ENCODE results near the gene BRD3.
A peak's percentile ranks its signal among the peaks of the same experiment; 100 is the strongest.

BRD3 gene

DNA sequence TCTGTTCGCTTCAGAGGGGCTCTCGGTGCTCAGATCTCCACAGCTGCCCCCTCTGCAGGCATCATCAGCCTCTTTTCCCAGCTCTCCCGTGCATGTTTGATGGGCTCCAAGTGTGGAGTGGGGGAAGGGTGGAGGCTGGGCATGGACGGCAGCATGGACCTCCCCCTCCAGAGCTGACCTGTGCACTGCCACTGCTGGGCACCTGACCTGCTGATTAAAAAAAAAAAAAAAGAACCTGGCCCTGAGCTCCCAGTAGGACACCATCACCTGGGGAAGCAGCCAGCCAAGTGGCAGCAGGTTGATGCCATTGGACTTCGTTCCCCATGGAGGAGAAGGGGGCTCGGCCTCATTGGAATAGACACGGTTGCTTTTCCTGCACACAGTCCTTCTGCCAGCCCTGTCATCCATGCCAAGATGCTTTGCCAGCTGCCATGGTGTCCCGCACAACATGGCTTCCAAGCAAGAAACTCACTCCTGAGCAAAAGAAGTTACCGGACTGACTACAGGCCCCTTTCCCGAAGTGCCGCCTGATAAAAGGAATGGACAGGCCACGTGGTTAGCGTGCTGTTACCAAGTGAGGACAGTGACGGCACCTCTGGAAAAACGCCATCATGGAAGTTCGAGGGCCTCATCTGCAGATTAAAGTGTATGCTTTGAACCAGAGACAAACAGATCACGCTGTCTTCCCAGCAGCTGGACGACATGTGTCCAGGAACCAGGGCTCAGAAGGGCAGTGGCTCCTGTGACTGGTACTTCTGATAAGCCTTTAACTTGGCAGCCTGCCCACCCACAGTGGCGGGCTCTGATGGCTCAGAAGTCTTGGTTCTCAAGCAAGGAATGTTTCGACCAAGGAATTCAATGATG is 57.3 kb downstream of the BRD3 start:
- DNase-seq = no peak

DNA sequence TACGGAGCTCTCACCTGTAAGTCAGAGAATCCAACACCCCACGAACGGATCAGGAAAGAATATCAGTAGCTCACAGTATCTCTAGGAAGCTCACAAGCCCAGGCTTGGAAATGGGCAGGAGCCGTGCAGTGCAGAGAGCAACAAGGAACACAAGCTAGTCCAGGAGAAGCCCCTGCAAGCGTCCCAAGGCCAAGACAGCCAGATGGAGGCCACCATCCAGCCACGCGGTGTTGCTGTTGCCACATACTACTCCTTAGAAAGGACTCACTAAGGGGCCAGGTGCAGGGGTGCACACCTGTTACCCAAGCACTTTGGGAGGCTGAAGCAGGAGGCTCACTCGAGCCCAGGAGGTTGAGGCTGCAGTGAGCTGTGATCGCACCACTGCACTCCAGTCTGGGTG is 60.3 kb downstream of the BRD3 start:
- no peak for DNase-seq

- DNase-seq = no peak
Measured at GRCh38 chr9:134007150-134007549, 60.7 kb downstream of the BRD3 start.

GRCh38 chr9:134005381-134005780 is 62.4 kb downstream of the BRD3 start:
- no peak for DNase-seq

- DNase-seq = no peak
Measured at GRCh38 chr9:134004881-134005280, 62.9 kb downstream of the BRD3 start.

DNA sequence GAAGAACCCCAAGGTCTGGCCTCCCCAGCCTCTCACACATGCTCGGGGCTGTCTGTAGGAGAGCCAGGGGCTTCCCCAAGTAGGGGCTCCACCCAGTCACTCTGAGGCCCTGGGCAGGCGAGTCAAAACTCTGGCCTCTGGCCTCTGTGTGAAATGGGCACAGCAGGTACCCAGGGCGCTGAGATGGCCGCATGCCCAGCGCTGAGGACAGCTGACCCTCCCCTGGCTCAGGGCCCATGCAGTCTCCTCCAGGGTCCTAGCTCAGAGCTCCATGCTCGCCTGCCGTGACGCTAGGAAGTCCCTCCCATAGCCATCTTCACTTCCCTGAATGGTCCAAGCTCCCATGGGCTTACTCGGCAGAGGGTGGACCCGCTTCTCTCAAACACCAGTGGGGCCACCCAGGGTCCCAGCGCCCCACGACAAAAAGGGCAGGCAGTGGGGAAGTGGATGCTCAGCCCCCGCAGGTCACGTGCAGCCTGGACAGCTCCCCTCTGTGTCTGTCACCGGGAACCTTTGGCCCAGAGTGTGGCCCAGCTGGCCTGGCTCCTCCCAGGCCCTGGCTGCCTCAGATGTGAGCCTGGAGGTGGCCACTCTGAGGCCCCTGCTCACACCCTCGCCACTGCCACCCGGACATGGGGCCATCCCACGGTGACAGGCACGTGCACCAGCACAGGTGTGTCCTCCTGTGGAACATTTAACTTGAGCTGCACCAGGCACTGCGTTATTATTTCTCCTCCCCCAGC is 63.5 kb downstream of the BRD3 start:
- no peak for DNase-seq

GRCh38 chr9:134003237-134003636 is 64.6 kb downstream of the BRD3 start:
- no peak for DNase-seq

GRCh38 chr9:134002796-134003195 is 65.0 kb downstream of the BRD3 start:
- DNase-seq = no peak

- DNase-seq = no peak
Measured at GRCh38 chr9:133999851-134000265, 68.0 kb downstream of the BRD3 start.

GRCh38 chr9:133998915-133999595 is 68.8 kb downstream of the BRD3 start:
- DNase-seq = peak; percentile 13

DNA sequence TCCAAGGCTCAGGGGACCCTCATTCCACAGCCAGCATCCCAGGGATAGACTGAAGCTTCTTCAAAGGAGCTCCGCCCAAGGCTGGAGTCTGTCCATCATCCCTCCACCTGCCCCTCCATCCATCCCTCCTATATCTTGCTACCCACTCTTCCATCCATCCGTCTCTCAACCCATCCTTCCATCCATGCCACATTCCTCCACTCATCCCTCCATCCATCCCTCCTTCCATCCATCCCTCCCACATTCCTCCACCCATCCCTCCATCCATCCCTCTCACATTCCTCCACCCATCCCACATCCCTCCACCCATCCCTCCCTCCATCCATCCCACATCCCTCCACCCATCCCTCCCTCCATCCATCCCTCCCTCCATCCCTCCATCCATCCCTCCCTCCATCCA is 70.2 kb downstream of the BRD3 start:
- DNase-seq = no peak

- no peak for DNase-seq
Measured at GRCh38 chr9:133996531-133997520, 71.0 kb downstream of the BRD3 start.

DNA sequence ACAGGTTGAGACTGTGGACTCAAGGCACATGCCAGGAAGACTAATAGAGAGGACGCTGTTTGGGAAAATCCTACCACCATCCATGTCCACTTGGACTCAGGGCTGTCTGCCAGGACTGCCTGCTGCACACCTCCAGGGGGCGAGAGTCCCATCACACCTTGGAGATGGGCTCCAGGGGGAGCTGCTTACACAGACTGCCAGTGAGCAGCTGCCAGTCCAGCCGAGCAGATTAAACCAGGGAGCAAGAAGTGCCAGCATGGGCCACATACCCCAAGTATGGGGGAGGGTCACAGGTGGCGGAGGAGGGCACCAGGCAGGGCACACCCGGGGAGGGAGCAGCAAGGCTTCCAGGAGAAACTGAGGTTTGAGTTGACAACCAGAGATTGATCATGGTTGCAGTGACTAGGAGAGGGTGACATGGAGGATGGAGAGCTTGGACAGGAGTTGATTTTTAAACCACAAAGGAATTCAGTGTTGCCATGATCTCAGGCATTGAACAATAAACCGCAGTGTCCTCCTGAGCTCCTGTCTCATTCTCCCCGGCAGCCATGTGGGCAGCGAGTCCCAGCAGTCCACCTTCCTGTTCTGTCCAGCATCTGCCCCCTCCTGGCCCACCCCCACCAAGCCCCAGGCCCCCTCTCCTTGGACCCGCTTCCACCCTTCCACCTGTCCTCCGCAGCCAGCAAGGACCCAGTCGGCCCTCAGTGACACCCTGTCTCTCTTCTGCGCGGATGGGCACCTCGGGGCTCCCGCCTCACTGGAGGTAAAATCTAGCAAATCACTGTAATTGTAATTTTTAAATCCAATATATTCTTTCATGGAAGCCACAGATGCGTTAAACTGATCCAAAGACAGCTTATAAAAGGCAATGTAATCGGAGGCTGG is 72.6 kb downstream of the BRD3 start:
- DNase-seq = no peak

DNA sequence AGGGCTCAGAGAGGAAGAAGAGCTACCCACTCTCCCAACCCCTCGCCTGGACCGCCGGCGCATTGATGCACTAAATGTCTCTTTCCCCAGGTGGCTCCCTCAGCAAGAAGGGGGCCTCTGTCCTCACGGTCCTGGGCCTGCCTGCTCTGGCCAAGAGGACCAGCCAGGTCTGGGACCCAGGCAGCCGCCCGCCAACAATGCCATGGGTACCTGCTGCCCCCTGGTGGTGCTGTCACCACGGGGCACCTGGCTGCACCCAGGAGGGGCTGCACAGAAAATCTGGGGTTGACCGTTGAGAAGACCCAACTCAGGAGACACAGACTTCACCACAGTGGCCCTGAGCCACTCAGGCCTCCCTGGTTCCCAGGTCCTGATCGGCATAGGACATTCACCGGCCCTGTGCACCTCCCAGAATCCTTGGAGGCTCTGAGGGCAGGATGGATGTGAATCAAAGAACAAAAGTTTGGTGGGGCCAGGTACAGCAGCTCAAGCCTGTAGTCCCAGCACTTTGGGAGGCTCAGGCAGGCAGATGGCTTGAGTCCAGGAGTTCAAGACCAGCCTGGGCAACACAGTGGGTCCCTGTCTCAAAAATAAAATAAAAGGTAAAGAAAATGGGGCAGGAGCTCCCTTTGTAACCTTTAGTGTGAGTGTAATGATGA is 73.3 kb downstream of the BRD3 start:
- peak; percentile 39 for DNase-seq

DNA sequence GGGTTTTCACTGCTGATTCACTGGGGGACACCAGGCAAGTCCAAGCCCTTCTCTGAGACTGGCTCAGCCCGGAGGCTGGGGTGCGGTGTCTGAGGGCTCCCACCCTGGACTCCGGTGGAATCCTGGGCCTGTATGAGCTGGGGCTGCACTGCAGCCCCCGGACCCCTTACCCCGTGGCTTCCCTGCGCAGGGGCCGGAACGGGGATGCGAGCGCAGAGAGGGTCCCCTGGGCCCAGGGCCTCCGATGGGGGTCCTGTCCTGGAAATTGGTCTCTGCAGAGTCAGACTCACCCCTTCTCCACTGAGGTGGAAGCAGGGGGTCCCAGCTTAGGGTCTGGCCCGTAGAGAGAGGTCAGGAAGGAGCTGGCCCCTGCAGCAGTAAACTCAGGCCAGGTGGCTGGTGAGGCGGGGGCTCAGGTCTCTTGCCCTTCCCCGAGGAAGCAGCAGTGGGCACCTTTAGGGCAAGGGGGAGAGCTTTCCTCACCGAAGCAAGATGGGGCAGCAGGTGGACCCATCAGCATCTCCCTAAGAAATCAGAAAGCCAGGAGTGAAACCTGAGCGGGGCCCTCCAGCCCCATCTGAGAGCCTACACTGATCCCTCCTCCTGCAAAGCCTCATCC is 74.1 kb downstream of the BRD3 start:
- no peak for DNase-seq

- DNase-seq = peak; percentile 87
Measured at GRCh38 chr9:133992780-133993634, 74.8 kb downstream of the BRD3 start.

DNA sequence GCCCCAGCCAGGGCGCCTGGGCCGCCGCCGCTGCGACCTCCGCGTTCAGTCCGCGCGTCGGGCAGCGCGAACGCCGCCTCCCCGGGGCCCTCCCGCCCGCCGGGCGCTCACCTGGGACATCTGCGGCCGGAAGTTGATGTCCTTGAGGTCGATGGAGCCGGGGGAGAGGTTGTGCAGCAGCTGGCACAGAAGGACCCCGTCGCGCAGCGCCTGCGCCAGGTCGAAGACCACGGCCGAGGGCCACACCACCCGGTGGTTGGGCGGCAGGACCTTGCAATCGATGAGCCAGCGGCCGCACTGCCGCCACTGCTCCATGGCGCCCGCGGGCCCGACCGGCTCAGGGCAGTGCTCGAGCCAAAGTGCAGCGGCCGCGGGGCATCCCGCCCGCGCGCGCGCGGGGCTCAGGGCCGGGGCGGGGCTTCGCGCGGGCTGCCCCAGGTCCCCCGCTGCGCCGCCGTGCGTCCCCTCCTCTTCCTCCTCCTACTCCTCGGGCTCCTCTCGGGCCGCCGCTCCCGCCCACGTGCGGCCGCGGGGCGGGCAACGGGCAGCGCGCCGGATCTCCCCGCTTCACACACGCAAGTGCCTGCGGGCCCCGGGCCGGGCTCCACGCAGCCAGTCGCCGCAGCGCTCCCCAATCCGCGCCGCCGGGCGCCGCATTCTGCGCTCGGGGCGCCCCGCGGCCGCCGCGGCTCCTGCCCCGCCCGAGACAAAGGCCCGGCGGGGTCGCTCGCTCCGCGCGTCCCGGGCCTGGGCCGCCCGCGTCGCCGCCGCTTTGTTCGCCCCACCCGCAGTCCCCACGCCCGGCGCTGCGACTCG is 75.7 kb downstream of the BRD3 start, which contains the start of gene VAV2:
Gene VAV2 (minus strand): TSS at position 361 of the 816 bp plus-strand sequence. CDS start 46 bp downstream, at position 315.
- DNase-seq = peak; percentile 51

All from HCEC 1CT (cell line).